Neural progenitor cell (in vitro differentiated cells): ENCODE measurements around the gene LAMA2.

ENCODE experiments used
- CTCF ChIP-seq: fragments of 200-600 bp; sonication (generic); IDR thresholded peaks from 2 replicates; pipeline ENCODE4 v1.5.1; 2017; ENCODE audit warnings: antibody characterized with exemption, mild to moderate bottlenecking
- EZH2 ChIP-seq: fragments of 200-600 bp; sonication (generic); IDR thresholded peaks from 2 replicates; pipeline ENCODE4 v1.6.1; 2017; ENCODE audit warnings: antibody characterized with exemption, mild to moderate bottlenecking, moderate library complexity

GRCh38 chr6:128885381-128885780, 2.4 kb downstream of the LAMA2 start:
- TF ChIP-seq CTCF, result no peak
- no peak for TF ChIP-seq EZH2
